ENCODE measurements around the gene RFX4.

RFX4 gene

GRCh38 chr12:106732890-106733289 lies 150.1 kb downstream of the RFX4 start:
- DNase-seq (ENCODE audit: low read depth) = no peak

DNA sequence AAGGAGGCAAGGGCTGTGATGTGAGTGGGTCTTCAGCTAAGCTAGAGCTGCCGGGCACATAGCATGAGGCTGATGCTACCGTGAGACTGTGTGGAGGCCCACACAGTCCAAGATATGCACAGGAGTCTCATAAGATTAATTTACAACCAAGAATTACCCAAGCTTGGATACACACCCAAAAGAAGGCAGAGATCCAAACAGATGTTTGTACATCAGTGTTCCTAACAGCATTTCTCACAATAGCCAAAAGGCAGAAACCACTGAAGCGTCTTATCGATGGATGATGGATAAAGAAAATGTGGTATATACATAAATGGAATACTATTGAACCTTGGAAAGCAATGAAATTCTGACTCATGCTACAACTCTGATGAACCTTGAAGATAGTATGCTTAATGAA lies 150.9 kb downstream of the RFX4 start:
- no peak for DNase-seq (ENCODE audit: low read depth)

GRCh38 chr12:106736051-106736957 lies 153.5 kb downstream of the RFX4 start:
- DNase-seq (ENCODE audit: low read depth) = no peak

- DNase-seq (ENCODE audit: low read depth) = no peak
Observed at GRCh38 chr12:106739318-106739717, 156.5 kb downstream of the RFX4 start.

- no peak for DNase-seq (ENCODE audit: low read depth)
Observed at GRCh38 chr12:106739815-106740530, 157.2 kb downstream of the RFX4 start.

- DNase-seq (ENCODE audit: low read depth) = no peak
Observed at GRCh38 chr12:106740818-106741217, 158.0 kb downstream of the RFX4 start.

DNA sequence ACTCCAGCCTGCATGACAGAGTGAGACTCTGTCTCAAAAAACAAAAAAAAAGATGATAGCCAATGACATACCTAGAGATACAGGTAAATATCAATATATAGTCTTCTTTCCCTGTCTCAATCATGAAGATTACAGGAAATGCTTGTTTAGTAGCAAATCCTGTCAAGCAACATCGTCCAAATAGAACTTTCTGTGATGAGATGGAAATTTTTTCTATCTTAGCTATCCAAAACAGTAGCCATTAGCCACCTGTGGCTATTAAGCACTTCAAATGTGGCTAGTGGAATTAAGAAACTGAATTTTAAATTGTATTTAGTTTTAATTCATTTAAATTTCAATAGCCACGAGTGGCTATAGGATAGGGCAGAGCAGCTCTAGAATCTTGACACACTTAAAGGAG lies 158.4 kb downstream of the RFX4 start:
- no peak for DNase-seq (ENCODE audit: low read depth)

GRCh38 chr12:106743270-106743988 lies 160.6 kb downstream of the RFX4 start:
- DNase-seq (ENCODE audit: low read depth) = no peak

DNA sequence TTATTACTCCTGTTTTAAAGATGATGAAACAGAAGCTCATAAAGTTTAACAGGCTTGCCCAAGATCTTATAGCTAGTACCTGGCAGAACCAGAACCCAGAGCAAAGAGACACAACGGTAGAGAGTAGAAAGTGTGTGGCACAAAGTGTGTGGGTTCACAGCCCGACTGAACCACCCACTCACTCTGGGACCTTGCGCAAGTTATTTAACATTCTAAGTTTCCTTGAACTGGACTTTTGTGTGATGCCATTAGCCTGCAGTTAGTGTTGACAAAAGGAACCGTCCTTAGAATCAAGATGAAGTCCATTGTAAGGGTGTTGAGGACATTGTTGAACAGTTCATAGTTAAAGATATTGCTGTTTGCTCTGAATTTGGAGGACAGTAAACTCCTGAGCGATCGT lies 161.8 kb downstream of the RFX4 start:
- no peak for DNase-seq (ENCODE audit: low read depth)

DNA sequence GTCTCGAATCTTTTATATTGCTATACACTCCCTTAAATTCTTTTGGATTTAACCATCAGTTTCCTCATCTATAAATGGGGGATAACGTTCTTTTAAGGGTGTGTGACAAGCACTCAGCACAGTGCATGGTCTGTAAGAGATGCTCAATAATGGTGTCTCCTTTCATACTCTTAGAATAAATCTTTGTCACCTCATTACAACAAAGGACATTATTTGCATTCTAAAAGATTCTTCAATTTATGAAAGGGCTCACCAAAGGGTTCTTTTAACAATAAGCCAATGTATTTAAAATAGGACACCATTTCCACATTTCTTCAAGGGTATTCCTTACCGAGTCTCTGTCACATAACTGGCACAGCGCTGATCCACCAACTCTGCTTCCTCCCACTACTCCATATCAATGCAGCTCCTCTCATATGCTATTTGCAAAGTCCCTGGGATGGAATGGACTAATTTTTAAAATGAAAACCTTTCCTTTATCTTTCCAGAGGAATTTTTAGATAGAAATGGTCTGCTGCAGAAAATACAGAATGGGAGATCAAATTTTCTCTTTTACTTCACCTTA lies 162.5 kb downstream of the RFX4 start:
- no peak for DNase-seq (ENCODE audit: low read depth)

DNA sequence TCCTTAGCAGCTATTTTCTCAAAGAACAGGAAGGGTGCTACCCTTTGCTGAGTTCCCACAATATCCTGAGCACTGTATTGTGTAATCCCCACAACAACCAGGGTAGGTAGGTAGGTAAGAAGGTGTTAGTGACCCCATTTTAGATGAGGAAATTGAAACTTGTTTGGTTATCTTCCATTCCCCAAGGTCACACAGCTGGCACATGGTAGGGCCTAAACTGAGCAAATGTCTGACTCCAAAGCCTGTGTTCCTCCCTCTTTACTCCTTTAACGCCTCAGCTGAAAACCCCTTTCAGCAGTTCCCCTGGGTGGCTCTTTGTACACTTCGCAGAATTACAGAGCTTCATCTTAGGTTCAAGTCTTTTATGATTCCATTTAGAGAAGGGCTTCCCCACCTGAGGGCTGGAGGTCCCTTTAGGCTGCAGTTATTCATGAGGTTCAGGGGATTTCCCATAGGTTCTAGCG lies 165.2 kb downstream of the RFX4 start:
- DNase-seq (ENCODE audit: low read depth) = no peak

DNA sequence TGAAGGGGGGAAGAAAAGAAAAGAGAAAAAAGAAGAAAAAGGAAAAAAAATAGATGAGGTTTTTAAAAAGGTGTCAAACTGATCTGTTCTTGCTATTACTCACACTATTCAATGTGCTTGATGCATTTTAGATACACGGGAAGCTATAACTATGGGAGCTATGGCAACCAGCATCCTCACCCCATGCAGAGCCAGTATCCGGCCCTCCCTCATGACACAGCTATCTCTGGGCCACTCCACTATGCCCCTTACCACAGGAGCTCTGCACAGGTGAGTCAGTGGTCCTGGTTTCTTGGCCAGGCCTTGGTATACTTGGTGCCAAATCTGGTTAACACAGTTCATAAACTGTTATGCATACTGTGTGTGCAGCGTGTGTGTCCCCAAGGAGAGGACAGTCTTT lies 167.7 kb downstream of the RFX4 start:
- no peak for DNase-seq (ENCODE audit: low read depth)

DNA sequence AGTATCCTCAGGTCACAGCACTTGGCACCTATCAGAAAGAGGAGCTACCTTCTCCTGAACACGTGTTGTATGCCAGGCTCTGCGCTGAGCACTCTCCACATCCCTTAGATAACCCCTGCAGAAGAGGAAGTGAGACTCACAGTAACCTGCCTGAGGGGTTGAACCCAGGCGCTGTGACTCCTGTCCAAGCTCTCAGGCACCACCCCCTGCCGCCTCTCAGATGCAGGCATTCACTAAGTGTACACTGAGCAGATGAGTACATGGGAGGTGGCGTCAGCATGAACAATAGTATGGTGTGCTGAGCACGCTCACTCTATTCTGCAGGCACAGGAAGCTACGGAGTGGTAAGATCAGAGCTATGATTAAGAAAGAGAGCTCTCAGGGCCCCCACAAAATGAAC lies 170.7 kb downstream of the RFX4 start:
- DNase-seq (ENCODE audit: low read depth) = no peak

DNA sequence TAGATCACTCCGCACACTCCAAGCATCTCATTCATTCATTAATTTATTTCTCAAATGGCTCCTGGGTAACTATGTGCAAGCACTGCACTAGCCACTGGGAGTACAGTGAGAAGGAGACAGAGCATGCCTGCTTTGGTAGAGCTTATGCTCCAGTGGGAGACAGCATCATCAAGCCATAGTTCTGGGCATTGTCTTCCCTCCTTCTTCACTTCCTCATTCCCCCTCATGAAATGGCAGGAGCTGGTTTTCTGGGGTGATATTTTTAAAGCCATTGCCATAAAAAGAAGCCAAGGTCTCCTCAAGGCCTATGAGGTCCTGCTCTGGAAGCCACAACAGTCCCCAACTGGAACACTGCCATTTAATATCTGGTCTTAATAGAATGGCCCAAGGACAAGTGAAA lies 171.5 kb downstream of the RFX4 start:
- no peak for DNase-seq (ENCODE audit: low read depth)

GRCh38 chr12:106757623-106758348 lies 175.0 kb downstream of the RFX4 start:
- DNase-seq (ENCODE audit: low read depth) = no peak

GRCh38 chr12:106758349-106759110 lies 175.7 kb downstream of the RFX4 start:
- no peak for DNase-seq (ENCODE audit: low read depth)

GRCh38 chr12:106759526-106760183 lies 176.9 kb downstream of the RFX4 start:
- DNase-seq (ENCODE audit: low read depth) = no peak

GRCh38 chr12:106760184-106760531 lies 177.4 kb downstream of the RFX4 start:
- DNase-seq (ENCODE audit: low read depth) = no peak

- no peak for DNase-seq (ENCODE audit: low read depth)
Observed at GRCh38 chr12:106764220-106764619, 181.4 kb downstream of the RFX4 start.

GRCh38 chr12:106764738-106765137 lies 181.9 kb downstream of the RFX4 start:
- no peak for DNase-seq (ENCODE audit: low read depth)

Data from fibroblast of the conjunctiva (primary cell).